Measurements from ENCODE around the gene VEPH1.

GRCh38 chr3:157405457-157405856, 97.8 kb downstream of the VEPH1 start:
- TF ChIP-seq EZH2 (IDR thresholded peaks at IDR 0.05; ENCODE audit: low read length) = no peak
- TF ChIP-seq CTCF (optimal IDR thresholded peaks at IDR 0.05 in 1 of 3, IDR thresholded peaks at IDR 0.05 in 1 of 3, conservative IDR thresholded peaks at IDR 0.05 in 1 of 3; ENCODE audit: extremely low read depth in 1 of 3, insufficient read depth in 2 of 3, low read length in 3 of 3) = no peak
